BLaER1 treated with 17β-estradiol and CSF1 and Interleukin-3, amounts not matched to agents 10 nM and 100 nM (cell line): ENCODE results near the gene CENPN.

ENCODE experiments used
- H3K27ac ChIP-seq, 11 experiments: shearing (Covaris generic); formaldehyde crosslinking; 2 replicates each; pipeline ENCODE4 v1.8.1; 2022
- H3K27me3 ChIP-seq, 11 experiments: shearing (Covaris generic); formaldehyde crosslinking; 2 replicates each; pipeline ENCODE4 v1.8.1; 2022
- H3K36me3 ChIP-seq, 11 experiments: shearing (Covaris generic); formaldehyde crosslinking; 2 replicates each; pipeline ENCODE4 v1.8.1; 2022
- H3K4me1 ChIP-seq, 10 experiments: shearing (Covaris generic); formaldehyde crosslinking; 2 replicates each; pipeline ENCODE4 v1.8.1; 2022
- H3K4me2 ChIP-seq, 11 experiments: shearing (Covaris generic); formaldehyde crosslinking; 2 replicates each; pipeline ENCODE4 v1.8.1; 2022
- H3K4me3 ChIP-seq, 10 experiments: shearing (Covaris generic); formaldehyde crosslinking; 2 replicates each; pipeline ENCODE4 v1.8.1; 2022
- H3K9ac ChIP-seq, 11 experiments: shearing (Covaris generic); formaldehyde crosslinking; 2 replicates each; pipeline ENCODE4 v1.8.1; 2022
- H3K9me3 ChIP-seq, 11 experiments: shearing (Covaris generic); formaldehyde crosslinking; replicated peaks in 1 of 11; 2 replicates each; pipeline ENCODE4 v1.8.1; 2022
- H4K20me1 ChIP-seq, 11 experiments: shearing (Covaris generic); formaldehyde crosslinking; 2 replicates each; pipeline ENCODE4 v1.8.1; 2022
- Cebpa-rat ChIP-seq, 11 experiments: shearing (Covaris generic); IDR thresholded peaks; 2 replicates each; pipeline ENCODE4 v1.8.1; 2022

Gene CENPN

GRCh38 chr16:81035398-81035974, 28.5 kb downstream of the CENPN start, which contains the start of gene ATMIN:
ATMIN (plus strand) TSS chr16:81035842; CDS start chr16:81035871, 29 bp downstream.
- H3K36me3 ChIP-seq, result peaks cover 3 to 57% (median 48%) of the 10 kb centered on the region in 11 experiments; a peak in 19 of 22 replicates
- H3K9ac ChIP-seq, result peak within 1 kb of the TSS; percentile 90 to 98 (median 93)
- peaks cover 0 to 4% (median 0%) of the 10 kb centered on the region in 11 experiments; a peak in 1 of 22 replicates for H3K9me3 ChIP-seq
- no peak for TF ChIP-seq Cebpa-rat (IDR thresholded peaks at IDR 0.05)
- H3K27me3 ChIP-seq, result no peaks in the 10 kb centered on the region
- peaks cover 12 to 41% (median 16%) of the 10 kb centered on the region in 10 experiments for H3K4me1 ChIP-seq
- H3K4me2 ChIP-seq, result peak within 1 kb of the TSS; percentile 81 to 93 (median 85)
- peak within 1 kb of the TSS; percentile 93 to 100 (median 96) for H3K4me3 ChIP-seq
- peaks cover 0 to 46% (median 27%) of the 10 kb centered on the region in 11 experiments; a peak in 16 of 22 replicates for H4K20me1 ChIP-seq
- H3K27ac ChIP-seq, result peak within 1 kb of the TSS; percentile 82 to 91 (median 88)

- H3K4me2 ChIP-seq, result peak overlapping the region; percentile 81 to 93 (median 85)
- no peaks in the 10 kb centered on the region for H3K27me3 ChIP-seq
- H4K20me1 ChIP-seq, result peaks cover 0 to 53% (median 34%) of the 10 kb centered on the region in 11 experiments; a peak in 16 of 22 replicates
- H3K36me3 ChIP-seq, result peaks cover 3 to 57% (median 48%) of the 10 kb centered on the region in 11 experiments; a peak in 20 of 22 replicates
- H3K27ac ChIP-seq, result peak overlapping the region; percentile 82 to 91 (median 88)
- H3K4me1 ChIP-seq, result peaks cover 12 to 41% (median 16%) of the 10 kb centered on the region in 10 experiments
- H3K4me3 ChIP-seq, result peak overlapping the region; percentile 93 to 100 (median 96)
- TF ChIP-seq Cebpa-rat (IDR thresholded peaks at IDR 0.05), result no peak
- peak overlapping the region; percentile 90 to 98 (median 93) for H3K9ac ChIP-seq
- H3K9me3 ChIP-seq, result peaks cover 0 to 4% (median 0%) of the 10 kb centered on the region in 11 experiments; a peak in 1 of 22 replicates
Measured at GRCh38 chr16:81035975-81036750, 29.1 kb downstream of the CENPN start.

GRCh38 chr16:81036751-81037350, 29.8 kb downstream of the CENPN start:
- Histone ChIP-seq H3K27me3 (no peaks in the 10 kb centered on the region), H3K9ac (peak overlapping the region; percentile 90 to 98 (median 93); a peak in 21 of 22 replicates), H4K20me1 (peaks cover 0 to 59% (median 34%) of the 10 kb centered on the region in 11 experiments; a peak in 16 of 22 replicates), H3K27ac (peak overlapping the region; percentile 82 to 91 (median 88); a peak in 21 of 22 replicates), H3K36me3 (peaks cover 10 to 57% (median 49%) of the 10 kb centered on the region in 11 experiments), H3K4me3 (peak overlapping the region; percentile 93 to 100 (median 96)), H3K4me1 (peaks cover 12 to 41% (median 16%) of the 10 kb centered on the region in 10 experiments), H3K9me3 (peaks cover 0 to 4% (median 0%) of the 10 kb centered on the region in 11 experiments; a peak in 1 of 22 replicates), H3K4me2 (peak overlapping the region; percentile 81 to 93 (median 85))
- TF ChIP-seq Cebpa-rat (IDR thresholded peaks at IDR 0.05), result no peak

GRCh38 chr16:81040131-81040530, 33.1 kb downstream of the CENPN start:
- peaks cover 0 to 59% (median 34%) of the 10 kb centered on the region in 11 experiments; a peak in 16 of 22 replicates for H4K20me1 ChIP-seq
- no peak overlapping the region for H3K4me3 ChIP-seq
- H3K9ac ChIP-seq, result no peak overlapping the region
- H3K27ac ChIP-seq, result no peak overlapping the region
- H3K9me3 ChIP-seq, result no peaks in the 10 kb centered on the region
- peak overlapping the region in 2 of 11 experiments; percentile 15 to 38; a peak in 2 of 22 replicates for H3K4me2 ChIP-seq
- H3K4me1 ChIP-seq, result peaks cover 12 to 41% (median 16%) of the 10 kb centered on the region in 10 experiments
- no peak for TF ChIP-seq Cebpa-rat (IDR thresholded peaks at IDR 0.05)
- H3K27me3 ChIP-seq, result no peaks in the 10 kb centered on the region
- H3K36me3 ChIP-seq, result peaks cover 43 to 78% (median 75%) of the 10 kb centered on the region in 11 experiments

- Histone ChIP-seq H3K4me2 (no peak overlapping the region), H3K36me3 (peaks cover 50 to 85% (median 82%) of the 10 kb centered on the region in 11 experiments)
Measured at GRCh38 chr16:81040842-81041241, 33.8 kb downstream of the CENPN start.

GRCh38 chr16:81041696-81042095, 34.7 kb downstream of the CENPN start:
- Histone ChIP-seq H3K4me1 (peaks cover 10 to 36% (median 14%) of the 10 kb centered on the region in 10 experiments), H3K27ac (no peak overlapping the region), H3K4me2 (no peak overlapping the region), H3K9me3 (no peaks in the 10 kb centered on the region), H4K20me1 (peaks cover 0 to 51% (median 33%) of the 10 kb centered on the region in 11 experiments; a peak in 16 of 22 replicates), H3K27me3 (no peaks in the 10 kb centered on the region), H3K4me3 (no peak overlapping the region), H3K9ac (no peak overlapping the region), H3K36me3 (peaks cover 52 to 94% (median 88%) of the 10 kb centered on the region in 11 experiments)
- TF ChIP-seq Cebpa-rat (IDR thresholded peaks at IDR 0.05), result no peak

More at GRCh38 chr16:81040842-81041241, 33.8 kb downstream of the CENPN start:
- Histone ChIP-seq H3K27ac (no peak overlapping the region), H3K9ac (no peak overlapping the region), H3K9me3 (no peaks in the 10 kb centered on the region), H3K4me1 (peaks cover 12 to 38% (median 16%) of the 10 kb centered on the region in 10 experiments), H3K27me3 (no peaks in the 10 kb centered on the region), H3K4me3 (no peak overlapping the region), H4K20me1 (peaks cover 0 to 59% (median 34%) of the 10 kb centered on the region in 11 experiments; a peak in 16 of 22 replicates)
- TF ChIP-seq Cebpa-rat (IDR thresholded peaks at IDR 0.05), result no peak

GRCh38 chr16:81042821-81043220, 35.8 kb downstream of the CENPN start:
- no peak overlapping the region for H3K4me2 ChIP-seq
- peaks cover 0 to 25% (median 4%) of the 10 kb centered on the region in 10 experiments; a peak in 11 of 20 replicates for H3K4me1 ChIP-seq
- peaks cover 0 to 40% (median 23%) of the 10 kb centered on the region in 11 experiments; a peak in 12 of 22 replicates for H4K20me1 ChIP-seq
- no peak for TF ChIP-seq Cebpa-rat (IDR thresholded peaks at IDR 0.05)
- H3K9ac ChIP-seq, result no peak overlapping the region
- H3K27ac ChIP-seq, result no peak overlapping the region
- peaks cover 2 to 6% (median 5%) of the 10 kb centered on the region in 11 experiments; a peak in 21 of 22 replicates for H3K9me3 ChIP-seq
- no peak overlapping the region for H3K4me3 ChIP-seq
- no peaks in the 10 kb centered on the region for H3K27me3 ChIP-seq
- H3K36me3 ChIP-seq, result peaks cover 52 to 90% (median 84%) of the 10 kb centered on the region in 11 experiments

GRCh38 chr16:81053761-81054160, 46.7 kb downstream of the CENPN start:
- Histone ChIP-seq H4K20me1 (no peaks in the 10 kb centered on the region), H3K9ac (no peak overlapping the region), H3K4me2 (no peak overlapping the region), H3K4me1 (no peaks in the 10 kb centered on the region), H3K27ac (no peak overlapping the region), H3K27me3 (no peaks in the 10 kb centered on the region), H3K9me3 (peaks cover 16 to 32% (median 22%) of the 10 kb centered on the region in 11 experiments), H3K4me3 (no peak overlapping the region), H3K36me3 (peaks cover 0 to 7% (median 0%) of the 10 kb centered on the region in 11 experiments; a peak in 3 of 22 replicates)
- TF ChIP-seq Cebpa-rat (IDR thresholded peaks at IDR 0.05), result no peak
